HuH-7.5 (cell line): Measurements from ENCODE around the gene CDH19.
"Not testable (repeated sequence)": the region's sequence is repeated elsewhere in the genome, so short reads cannot be mapped to it uniquely, and the experiment has no call there.

ENCODE experiments used
- DNase-seq: peaks from one replicate; pipeline ENCODE4 v3.0.0; 2011; ENCODE audit warnings: low spot score

The CDH19 gene

GRCh38 chr18:66562279-66562678 lies 41.6 kb downstream of the CDH19 start:
- no peak for DNase-seq

GRCh38 chr18:66560094-66560493 lies 43.8 kb downstream of the CDH19 start:
- peak; percentile 1 for DNase-seq

DNA sequence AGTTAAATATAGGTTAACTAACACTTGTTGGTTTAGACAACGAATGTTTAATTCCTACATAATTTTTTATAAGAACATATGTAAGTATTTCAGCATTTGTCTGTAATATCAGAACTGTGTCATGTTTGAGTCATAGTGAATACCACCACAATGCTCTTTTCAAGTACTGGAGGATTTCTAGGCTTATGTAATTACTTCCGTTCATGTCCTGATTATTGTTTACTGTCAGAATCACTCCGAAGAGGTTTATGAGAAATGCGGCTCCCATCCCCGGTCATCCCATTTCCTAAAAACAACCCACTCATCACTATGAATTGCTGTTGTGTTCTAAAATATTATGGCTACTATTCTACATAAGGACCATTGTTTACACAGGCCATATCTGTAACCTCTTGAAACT lies 45.1 kb downstream of the CDH19 start:
- no peak for DNase-seq

- DNase-seq, result no peak
Measured at GRCh38 chr18:66557091-66557490, 46.8 kb downstream of the CDH19 start.

- no peak for DNase-seq
Measured at GRCh38 chr18:66555585-66555984, 48.3 kb downstream of the CDH19 start.

GRCh38 chr18:66553824-66554223 lies 50.1 kb downstream of the CDH19 start:
- DNase-seq, result no peak

GRCh38 chr18:66550366-66550765 lies 53.5 kb downstream of the CDH19 start:
- no peak for DNase-seq

GRCh38 chr18:66548747-66549146 lies 55.1 kb downstream of the CDH19 start:
- DNase-seq, result no peak

GRCh38 chr18:66534110-66534509 lies 69.8 kb downstream of the CDH19 start:
- no peak for DNase-seq

DNA sequence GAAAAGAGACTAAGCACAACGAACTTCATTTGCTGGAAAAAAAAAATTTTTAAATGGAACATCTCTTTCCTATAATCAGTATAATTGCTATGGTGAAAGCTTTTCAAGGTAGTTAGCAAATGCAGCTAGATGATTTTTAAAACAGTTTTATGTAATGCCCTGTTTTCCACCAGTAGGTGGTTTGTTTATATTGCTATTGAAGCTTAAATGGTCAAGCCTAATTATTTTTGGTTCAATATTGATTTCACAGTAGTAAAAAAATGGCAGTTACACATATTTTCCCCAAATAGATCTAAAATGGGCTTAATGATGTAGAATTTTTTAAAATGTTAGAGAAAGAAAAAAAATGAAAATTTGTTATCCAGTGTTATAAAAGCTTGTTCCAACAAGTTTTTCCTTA lies 70.2 kb downstream of the CDH19 start:
- no peak for DNase-seq

GRCh38 chr18:66523219-66523991 lies 80.5 kb downstream of the CDH19 start:
- peak; percentile 1 for DNase-seq

- no peak for DNase-seq
Measured at GRCh38 chr18:66513996-66514395, 89.9 kb downstream of the CDH19 start.

DNA sequence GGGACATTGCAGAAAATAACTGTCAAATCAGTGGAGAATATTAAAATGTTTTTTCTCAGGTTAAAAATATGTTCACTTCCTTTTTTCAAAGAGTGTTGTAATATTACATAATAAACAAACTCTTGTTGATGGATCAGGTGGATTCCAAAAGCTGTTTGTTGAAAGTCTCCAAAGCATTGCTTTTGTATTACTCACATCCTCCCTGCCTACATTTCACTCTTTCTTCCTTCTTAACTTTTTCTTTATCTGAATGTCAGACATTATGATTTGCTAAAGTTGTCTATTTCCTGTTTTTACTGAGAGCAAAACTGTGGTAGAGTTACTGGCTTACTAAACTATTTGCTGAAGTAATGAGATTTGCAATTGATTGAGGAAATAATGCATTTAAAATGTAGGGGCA lies 92.1 kb downstream of the CDH19 start:
- no peak for DNase-seq

DNA sequence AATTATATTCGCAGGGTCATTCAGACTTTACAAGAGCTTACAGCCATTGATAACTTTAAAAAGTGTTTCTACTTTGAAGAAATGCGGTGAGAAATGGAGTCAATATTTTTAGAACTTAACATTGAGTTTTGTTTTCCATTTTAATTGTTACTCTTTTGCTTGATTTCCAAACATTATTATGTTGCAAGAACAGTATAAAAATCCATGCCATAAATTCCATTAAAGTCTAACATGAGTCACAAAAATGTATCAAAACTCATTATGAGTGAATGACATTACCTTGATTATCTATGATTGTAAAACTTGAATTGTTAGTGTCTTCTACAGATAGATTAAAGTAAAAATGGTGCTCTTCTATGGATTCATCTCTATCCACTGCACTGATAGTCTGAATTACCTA lies 92.6 kb downstream of the CDH19 start:
- no peak for DNase-seq

DNA sequence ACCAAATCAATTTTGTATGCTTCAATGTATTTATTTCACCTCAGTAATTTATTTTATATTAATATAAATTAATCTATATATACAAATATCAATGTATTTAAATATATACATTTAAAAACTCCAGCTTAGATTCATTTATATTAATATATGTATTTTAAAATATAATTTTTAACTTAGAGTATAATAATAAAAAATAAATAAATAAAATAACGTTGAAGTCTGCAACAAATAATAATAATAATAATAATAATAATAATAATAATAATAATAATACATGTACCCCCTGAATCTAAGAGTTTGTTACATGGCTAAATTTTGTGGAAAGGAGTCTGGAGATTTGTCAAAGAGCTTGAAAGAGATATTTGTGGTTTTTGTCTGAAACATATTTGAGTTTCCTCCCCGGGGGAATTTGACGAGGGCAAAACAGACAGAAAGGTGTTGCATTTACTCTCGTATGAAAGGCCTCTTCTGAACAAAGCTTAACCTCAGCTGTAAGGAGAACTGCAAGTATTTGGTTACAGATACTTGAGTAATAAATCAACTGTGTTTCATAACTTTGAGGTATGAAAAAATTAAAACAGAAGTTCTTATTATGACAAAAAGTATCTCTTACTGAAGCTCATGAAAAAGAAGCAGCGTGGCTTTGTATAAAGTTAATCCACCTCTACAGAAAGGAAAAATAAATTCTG lies 93.4 kb downstream of the CDH19 start:
- no peak for DNase-seq

DNA sequence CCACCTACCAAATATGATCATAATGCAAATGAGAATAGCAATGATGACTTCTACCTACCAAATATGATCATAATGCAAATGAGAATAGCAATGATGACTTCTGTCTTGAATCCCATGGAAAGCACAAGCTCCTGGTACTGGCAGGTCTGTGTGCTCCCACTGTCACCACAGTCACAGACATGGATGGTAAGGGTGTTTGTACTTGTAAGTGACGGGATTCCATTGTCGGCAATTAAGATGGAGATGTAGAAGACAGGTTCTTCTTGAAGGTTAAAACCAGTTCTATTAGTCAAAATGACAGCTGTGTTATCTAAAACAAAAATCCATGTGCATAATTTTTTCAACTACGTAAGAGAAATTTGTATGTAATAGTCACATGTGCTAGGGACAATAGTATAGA lies 95.0 kb downstream of the CDH19 start:
- no peak for DNase-seq

GRCh38 chr18:66506178-66506577 lies 97.7 kb downstream of the CDH19 start:
- no peak for DNase-seq

DNA sequence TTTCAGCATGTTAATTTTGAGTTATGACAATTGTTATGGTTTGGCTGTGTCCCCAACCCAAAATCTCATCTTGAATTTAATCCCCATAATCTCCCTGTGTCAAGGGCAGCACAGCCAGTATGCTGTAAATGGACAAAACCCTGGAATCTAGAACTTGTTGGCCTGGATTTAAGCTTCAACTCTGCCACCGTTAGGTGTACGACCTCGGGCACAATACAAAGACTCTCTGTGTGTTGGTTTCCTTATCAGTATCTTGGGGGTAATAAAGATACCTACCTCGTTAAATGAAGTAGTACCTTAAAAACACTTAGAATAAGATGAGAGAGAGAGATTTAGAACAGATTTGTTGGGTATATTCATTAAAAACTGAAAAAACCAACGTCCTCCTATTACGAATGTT lies 106.5 kb downstream of the CDH19 start:
- DNase-seq, result no peak

DNA sequence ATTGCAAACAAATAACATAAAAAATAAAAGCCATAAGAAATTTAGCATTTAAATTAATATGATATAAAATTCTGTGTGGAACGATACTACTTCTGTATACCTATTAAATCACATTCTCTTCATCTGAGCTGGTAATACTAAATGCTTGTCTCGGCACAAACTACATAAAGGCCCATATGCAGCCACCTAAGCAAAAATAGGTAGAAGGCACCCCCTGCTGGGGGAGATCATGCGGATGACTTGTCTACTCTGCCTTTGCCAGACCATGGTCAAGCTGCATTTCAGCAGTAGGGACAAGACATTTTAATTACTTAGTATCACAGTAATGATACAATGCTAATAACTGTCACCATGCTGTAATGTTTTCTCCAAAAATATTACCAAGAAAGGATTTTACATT lies 108.0 kb downstream of the CDH19 start:
- DNase-seq, result no peak

GRCh38 chr18:66473882-66474281 lies 130.0 kb downstream of the CDH19 start:
- no peak for DNase-seq

GRCh38 chr18:66466184-66466583 lies 137.7 kb downstream of the CDH19 start:
- not testable (repeated sequence) for DNase-seq

GRCh38 chr18:66461344-66461743 lies 142.5 kb downstream of the CDH19 start:
- no peak for DNase-seq

DNA sequence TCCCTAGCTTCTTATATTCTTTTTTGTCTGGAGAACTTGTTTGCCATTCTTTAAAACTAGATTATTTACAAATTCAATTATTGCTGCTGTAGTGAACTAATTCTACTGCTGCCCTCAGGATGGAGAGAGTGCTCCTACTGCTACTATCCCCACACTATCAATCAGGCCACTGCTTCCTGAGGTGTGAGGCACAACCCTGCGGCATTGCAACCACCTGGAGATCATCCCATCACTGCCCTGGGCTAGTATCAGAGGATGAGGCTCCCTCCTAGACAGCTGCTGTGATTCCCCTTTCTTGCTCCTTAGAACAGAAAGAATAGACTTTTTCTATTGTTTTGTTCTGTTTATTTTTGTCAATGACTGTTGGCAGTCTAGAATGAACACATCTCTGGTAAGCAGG lies 146.6 kb downstream of the CDH19 start:
- no peak for DNase-seq
